ENCODE measurements around the gene FUT4. TPM values are rescaled to one million over a fixed set of nuclear protein-coding genes. Genes with fewer than 3 reads are reported as not detected.

FUT4 gene
- total RNA-seq, 1 experiment from 2014 or later = 0.23 TPM

DNA sequence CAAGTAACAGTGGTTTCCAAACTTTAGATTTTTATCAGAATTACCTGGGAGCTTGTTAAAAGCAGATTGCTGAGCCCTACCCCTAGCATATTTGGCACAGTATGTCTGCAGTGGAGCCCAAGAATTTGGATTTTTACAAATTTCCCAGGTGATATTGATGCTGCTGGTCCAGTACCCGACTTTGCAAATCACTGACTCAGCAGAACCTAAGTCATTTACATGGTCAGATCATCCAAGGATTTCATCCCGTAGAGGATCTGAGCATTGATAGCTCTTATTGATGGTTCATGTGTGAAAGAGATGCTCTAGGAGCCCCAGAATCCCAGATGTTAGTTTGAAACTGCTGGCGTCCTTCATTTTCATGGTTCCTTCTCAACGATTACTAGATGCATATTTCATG is 25.4 kb upstream of the FUT4 start:
- Mint-ChIP-seq H3K4me1 (ENCODE audit: insufficient read depth, unreplicated experiment) (peaks cover 7% of the 10 kb centered on the region), H3K27me3 (ENCODE audit: insufficient read depth, unreplicated experiment) (no peaks in the 10 kb centered on the region), H3K36me3 (ENCODE audit: insufficient read depth, unreplicated experiment) (no peaks in the 10 kb centered on the region), H3K27ac (ENCODE audit: low read depth, unreplicated experiment) (no peak overlapping the region), H3K9me3 (ENCODE audit: unreplicated experiment) (no peaks in the 10 kb centered on the region), H3K4me3 (ENCODE audit: unreplicated experiment) (no peak overlapping the region)
- ChIA-PET POLR2A (no interaction called here), CTCF (interaction anchor here (0.7 to 9.8 kb wide), 16 partner anchors 10 to 623 kb away, joined by 3 to 177 read pairs (median 6); partner anchors contain the start of gene PIWIL4)
- TF ChIP-seq, protein P1, sequence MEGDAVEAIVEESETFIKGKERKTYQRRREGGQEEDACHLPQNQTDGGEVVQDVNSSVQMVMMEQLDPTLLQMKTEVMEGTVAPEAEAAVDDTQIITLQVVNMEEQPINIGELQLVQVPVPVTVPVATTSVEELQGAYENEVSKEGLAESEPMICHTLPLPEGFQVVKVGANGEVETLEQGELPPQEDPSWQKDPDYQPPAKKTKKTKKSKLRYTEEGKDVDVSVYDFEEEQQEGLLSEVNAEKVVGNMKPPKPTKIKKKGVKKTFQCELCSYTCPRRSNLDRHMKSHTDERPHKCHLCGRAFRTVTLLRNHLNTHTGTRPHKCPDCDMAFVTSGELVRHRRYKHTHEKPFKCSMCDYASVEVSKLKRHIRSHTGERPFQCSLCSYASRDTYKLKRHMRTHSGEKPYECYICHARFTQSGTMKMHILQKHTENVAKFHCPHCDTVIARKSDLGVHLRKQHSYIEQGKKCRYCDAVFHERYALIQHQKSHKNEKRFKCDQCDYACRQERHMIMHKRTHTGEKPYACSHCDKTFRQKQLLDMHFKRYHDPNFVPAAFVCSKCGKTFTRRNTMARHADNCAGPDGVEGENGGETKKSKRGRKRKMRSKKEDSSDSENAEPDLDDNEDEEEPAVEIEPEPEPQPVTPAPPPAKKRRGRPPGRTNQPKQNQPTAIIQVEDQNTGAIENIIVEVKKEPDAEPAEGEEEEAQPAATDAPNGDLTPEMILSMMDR (IDR thresholded peaks at IDR 0.05; ENCODE audit: unreplicated experiment) = no peak
- no TSS peak for BruUV-seq (replicated peaks)
- intact Hi-C loops (cut with micrococcal nuclease) = loop anchor here (5.0 to 10.0 kb wide), 3 partner anchors 379 to 1907 kb away; partner anchors contain the start of gene SRSF8
- no peak for DNase-seq (ENCODE audit: unreplicated experiment)

DNA sequence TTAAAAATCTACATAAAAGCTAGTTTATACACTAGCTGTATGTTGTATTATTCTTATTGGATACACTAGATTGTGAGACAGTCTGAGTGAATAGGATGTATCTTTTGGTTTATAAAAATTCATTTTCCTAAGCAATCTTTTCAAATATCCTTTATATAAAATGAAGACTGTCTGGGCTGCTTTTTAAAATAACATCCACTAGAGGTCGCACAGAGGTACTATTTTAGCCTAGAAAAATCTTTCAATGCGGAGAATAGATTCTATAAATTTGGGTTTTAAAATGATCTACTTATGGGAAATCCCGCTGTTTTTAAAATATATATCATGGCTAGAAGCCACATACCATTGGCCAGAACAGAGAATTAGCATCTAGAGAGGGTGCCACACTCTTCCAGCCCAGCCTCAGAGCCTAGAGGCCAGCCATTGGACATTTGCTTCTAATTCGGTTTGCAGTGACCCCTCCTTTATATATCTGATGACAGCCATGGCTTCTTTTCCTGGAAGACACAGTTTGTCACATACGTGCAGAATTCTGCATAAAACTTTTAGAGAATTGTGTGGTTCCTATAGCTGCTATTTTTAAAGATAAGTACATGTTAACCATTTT is 24.1 kb upstream of the FUT4 start:
- CTCF ChIA-PET = interaction anchor here (0.6 to 9.8 kb wide), 28 partner anchors 10 to 1944 kb away, joined by 3 to 177 read pairs (median 5); partner anchors contain the start of gene PIWIL4
- intact Hi-C loops (cut with micrococcal nuclease) = loop anchor here (1.0 to 10.0 kb wide), 4 partner anchors 44 to 1905 kb away; partner anchors contain the start of gene SRSF8
- POLR2A ChIA-PET = interaction anchor here (0.6 to 1.7 kb wide), 4 partner anchors 12 to 450 kb away, joined by 3 to 4 read pairs (median 3); no protein-coding TSS in a partner anchor
- Mint-ChIP-seq H3K27me3 (ENCODE audit: insufficient read depth, unreplicated experiment) (no peaks in the 10 kb centered on the region), H3K4me3 (ENCODE audit: unreplicated experiment) (no peak overlapping the region), H3K36me3 (ENCODE audit: insufficient read depth, unreplicated experiment) (no peaks in the 10 kb centered on the region), H3K27ac (ENCODE audit: low read depth, unreplicated experiment) (no peak overlapping the region), H3K4me1 (ENCODE audit: insufficient read depth, unreplicated experiment) (peaks cover 5% of the 10 kb centered on the region), H3K9me3 (ENCODE audit: unreplicated experiment) (no peaks in the 10 kb centered on the region)
- TF ChIP-seq, protein P1 (IDR thresholded peaks at IDR 0.05; ENCODE audit: unreplicated experiment) = peak; percentile 44
- BruUV-seq (replicated peaks) = no TSS peak
- peak; percentile 40 for DNase-seq (ENCODE audit: unreplicated experiment)

DNA sequence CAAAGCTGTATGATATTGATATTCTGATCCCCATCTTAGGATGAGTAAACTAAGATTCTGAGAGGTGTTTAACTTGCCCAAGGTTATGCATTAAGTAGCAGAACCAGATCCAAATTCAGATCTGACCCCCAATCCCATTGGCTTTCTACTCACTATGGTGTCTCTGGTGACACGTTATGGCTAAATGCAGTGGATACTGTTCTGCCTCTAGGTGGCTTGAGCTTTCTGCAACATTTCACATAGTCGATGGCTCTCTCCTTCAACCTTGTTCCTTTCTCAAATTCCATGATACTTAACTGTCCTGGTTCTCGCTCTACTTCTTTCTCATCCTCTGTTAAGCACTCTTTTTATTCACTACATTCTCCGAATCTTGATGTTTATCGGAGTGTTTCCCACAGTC is 22.0 kb upstream of the FUT4 start:
- intact Hi-C loops (cut with micrococcal nuclease) = no loop called here
- Mint-ChIP-seq H3K9me3 (ENCODE audit: unreplicated experiment) (no peaks in the 10 kb centered on the region), H3K36me3 (ENCODE audit: insufficient read depth, unreplicated experiment) (no peaks in the 10 kb centered on the region), H3K27me3 (ENCODE audit: insufficient read depth, unreplicated experiment) (no peaks in the 10 kb centered on the region), H3K4me1 (ENCODE audit: insufficient read depth, unreplicated experiment) (peaks cover 9% of the 10 kb centered on the region), H3K4me3 (ENCODE audit: unreplicated experiment) (no peak overlapping the region), H3K27ac (ENCODE audit: low read depth, unreplicated experiment) (no peak overlapping the region)
- peak; percentile 17 for DNase-seq (ENCODE audit: unreplicated experiment)
- TF ChIP-seq, protein P1 (IDR thresholded peaks at IDR 0.05; ENCODE audit: unreplicated experiment) = no peak
- ChIA-PET POLR2A (no interaction called here), CTCF (interaction anchor here (0.6 to 9.8 kb wide), 10 partner anchors 9 to 1546 kb away, joined by 3 to 177 read pairs (median 4); partner anchors contain the start of gene C11orf97)
- BruUV-seq (replicated peaks) = no TSS peak

DNA sequence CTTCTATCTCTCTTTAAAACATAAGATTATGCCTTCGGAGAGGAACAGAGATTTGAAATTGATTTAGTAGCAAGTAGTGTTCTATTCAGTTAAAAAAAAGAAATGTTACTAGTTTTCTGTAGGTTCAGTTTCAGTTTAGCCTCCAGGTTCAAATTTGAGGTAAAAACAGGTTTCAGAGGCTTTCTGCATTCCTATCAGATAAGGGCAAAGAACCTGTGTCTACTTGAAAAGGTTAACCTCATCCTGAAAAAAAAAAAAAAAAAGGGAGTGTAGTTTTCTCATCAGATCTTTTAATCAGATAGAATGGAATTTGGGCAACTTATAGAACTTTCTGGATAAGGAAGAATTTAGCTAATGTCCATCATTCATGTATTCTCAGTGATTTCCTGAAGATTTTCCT is 19.4 kb upstream of the FUT4 start:
- Mint-ChIP-seq H3K4me1 (ENCODE audit: insufficient read depth, unreplicated experiment) (peaks cover 9% of the 10 kb centered on the region), H3K27ac (ENCODE audit: low read depth, unreplicated experiment) (no peak overlapping the region), H3K4me3 (ENCODE audit: unreplicated experiment) (no peak overlapping the region), H3K36me3 (ENCODE audit: insufficient read depth, unreplicated experiment) (no peaks in the 10 kb centered on the region), H3K27me3 (ENCODE audit: insufficient read depth, unreplicated experiment) (no peaks in the 10 kb centered on the region), H3K9me3 (ENCODE audit: unreplicated experiment) (no peaks in the 10 kb centered on the region)
- BruUV-seq (replicated peaks) = no TSS peak
- no peak for DNase-seq (ENCODE audit: unreplicated experiment)
- CTCF ChIA-PET = interaction anchor here (0.6 to 2.4 kb wide), 5 partner anchors 15 to 341 kb away, joined by 3 to 8 read pairs (median 3); no protein-coding TSS in a partner anchor
- TF ChIP-seq, protein P1 (IDR thresholded peaks at IDR 0.05; ENCODE audit: unreplicated experiment) = no peak
- POLR2A ChIA-PET = no interaction called here
- intact Hi-C loops (cut with micrococcal nuclease) = no loop called here

All from MCF 10A (cell line).